Measurements from ENCODE around the gene CCNY.

Gene CCNY

DNA sequence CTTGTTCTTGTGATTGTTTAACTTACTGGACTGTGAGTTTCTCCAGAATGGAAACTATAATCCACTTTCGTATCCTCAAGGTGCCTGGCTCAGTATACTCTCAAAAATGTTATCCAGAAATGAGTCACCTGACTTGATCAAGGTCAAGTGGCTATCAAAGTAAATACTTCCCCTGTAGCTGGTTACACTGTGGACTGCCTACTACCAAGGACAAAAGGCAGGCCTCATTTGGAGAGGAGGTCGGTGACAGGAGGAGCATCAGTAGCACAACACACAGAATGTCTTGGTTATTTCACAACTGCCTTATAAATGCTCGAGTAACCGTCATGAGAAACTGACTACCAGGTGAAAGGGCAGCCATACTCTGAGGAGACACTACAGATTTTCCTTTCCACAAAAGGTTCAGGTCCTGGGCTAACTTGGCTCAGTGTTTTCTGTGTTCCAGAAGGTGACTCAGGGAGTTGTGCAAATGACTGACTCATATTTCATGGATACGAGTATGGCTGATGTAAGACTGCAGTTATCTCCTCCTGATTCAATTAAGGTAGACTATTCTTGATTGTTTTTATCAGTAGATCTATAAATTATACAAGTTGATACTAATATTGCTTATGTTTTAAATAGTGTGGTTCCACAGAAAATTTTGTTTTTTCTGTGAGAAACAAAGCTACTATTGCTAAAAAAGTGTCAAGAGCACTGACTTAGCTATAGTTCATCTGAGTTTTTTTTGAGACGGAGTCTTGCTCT lies 4.2 kb upstream of the CCNY start:
- no peak for DNase-seq (ENCODE audit: low read depth in 2 of 2)

DNA sequence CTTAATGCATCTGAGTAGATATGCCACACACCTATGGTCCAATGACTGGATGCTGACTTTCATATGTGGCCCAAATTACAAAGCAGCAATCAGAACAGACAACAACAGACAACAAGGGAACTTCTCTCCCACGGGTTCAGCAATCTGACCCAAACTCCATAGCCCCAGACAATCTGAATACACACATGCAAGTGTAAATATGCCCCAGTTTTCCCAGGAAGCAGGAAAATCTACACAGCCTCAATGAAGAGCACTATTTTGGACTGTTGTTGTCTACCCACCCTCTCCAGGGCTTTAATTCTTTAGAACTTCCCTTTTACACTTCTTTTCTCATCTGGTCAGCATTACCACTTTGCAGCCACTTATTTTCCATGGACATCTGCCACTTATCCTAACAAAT lies 2.0 kb upstream of the CCNY start:
- DNase-seq (ENCODE audit: low read depth in 2 of 2) = no peak

DNA sequence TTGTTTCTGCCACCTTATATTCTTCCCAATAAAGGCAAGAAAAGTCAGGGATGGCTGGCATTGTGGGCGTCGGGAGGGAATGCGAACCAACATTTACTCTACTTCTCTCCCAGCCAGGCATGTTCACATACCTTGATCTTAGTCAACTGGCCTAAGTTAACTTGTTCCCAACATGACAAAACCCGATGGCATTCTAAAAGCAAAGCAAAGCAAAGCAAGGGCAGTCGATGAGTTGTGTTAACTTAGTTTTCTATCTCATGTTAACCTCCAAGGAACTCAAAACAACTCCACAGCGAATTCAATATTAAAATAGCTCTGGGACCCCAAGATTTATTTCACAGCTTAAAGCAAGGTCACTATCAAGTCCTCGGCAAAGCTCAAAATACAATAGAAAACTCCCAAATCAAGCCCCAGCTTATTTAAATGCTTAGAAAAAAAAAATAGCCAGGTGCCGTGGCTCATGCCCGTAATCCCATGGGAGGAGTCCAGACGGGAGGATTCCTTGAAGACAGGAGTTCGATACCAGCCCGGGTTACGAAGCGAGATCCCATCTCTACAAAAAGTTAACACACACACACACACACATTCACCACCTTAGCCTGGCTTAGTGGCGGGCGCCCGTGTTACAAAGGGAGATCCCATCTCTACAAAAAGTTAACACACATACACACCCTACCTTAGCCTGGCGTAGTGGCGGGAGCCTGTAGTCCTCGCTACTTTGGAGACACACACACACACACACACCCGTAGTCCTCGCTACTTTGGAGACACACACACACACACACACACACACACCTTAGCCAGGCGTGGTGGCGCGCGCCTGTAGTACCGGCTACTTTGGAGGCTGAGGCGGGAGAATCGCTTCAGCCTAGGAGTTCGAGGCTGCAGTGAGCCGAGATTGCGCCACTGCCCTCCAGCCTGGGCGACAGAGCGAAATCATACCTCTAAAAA lies 901 bp upstream of the CCNY start:
- DNase-seq (ENCODE audit: low read depth in 2 of 2) = no peak

DNA sequence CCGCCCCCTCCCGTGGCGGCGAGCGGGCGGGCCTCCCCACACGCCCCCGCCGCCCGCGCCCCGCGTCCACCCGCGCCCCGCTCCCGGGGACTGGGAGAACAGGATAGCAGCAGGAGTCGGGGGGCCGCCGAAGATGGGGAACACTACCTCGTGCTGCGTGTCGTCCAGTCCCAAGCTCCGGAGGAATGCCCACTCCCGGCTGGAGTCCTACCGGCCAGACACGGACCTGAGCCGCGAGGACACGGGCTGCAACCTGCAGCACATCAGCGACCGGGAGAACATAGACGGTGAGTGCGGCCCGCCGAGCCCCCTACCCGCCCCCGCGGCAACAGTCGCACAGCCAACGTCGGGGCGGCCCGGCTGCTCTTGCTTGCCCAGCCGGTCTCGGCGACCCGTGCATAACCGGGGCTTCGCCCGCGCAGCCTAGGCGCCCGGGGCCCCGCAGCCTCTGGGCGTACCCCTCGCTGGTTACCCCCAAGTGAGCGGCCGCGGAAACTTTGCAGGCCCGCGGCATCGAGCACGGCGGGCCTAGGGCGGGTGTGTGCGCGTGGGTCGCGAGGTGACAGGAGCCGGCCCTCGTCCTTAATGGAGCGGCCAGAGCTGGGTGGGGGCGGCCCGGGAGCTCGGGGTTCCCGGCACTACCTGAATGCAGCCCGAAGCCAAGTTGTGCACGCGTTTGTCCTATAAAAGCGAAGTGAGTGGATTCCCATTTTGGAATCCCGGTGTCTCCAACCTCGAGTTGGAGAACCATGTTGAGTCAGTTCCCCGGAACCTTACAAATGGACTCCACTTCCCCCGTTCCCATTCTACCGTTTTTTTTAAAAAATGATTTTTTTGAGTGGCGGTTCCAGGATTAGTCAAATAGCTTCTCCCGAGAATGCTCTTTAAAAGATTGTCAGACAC lies 863 bp downstream of the CCNY start:
- no peak for DNase-seq (ENCODE audit: low read depth in 2 of 2)

DNA sequence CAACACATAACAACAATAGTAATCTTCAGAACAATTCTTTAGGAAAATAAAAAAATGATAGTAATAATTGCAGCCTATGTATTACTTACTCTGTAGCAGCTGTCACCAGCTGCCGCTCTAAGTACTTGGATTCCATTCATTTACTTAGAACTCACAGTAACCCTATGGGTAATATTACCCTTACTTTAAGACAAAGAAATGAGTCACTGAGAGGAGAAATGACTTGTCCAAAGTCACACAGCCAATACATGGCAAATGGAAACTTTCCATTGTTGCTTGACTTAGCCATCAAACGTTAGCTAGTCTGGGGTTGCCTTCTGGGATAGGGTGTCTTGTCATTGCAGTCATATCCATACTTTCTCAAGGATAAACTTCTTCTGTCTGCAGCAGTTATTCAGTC lies 3.6 kb downstream of the CCNY start:
- peak in 1 of 2 donors; percentile 12 for DNase-seq (ENCODE audit: low read depth in 2 of 2)

DNA sequence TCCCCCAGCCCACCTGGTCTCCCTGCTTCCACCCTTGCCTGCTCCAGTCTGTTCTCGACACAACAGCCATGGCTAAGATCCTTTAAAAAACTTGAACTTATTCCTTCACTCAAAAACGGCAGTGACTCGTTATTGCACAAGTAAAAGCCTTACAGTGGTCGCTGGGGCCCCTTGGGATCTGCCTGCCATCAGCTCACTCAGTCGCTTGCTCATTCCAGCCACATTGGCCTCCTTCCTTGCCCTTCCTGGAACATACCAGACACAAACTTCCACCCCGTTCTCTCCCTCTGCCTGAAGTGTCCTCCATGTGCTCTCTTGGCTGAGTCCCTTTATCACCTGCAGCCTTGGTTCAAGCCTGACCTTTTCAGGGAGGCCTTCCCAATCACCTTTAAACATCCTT lies 4.7 kb downstream of the CCNY start:
- DNase-seq (ENCODE audit: low read depth in 2 of 2) = no peak

DNA sequence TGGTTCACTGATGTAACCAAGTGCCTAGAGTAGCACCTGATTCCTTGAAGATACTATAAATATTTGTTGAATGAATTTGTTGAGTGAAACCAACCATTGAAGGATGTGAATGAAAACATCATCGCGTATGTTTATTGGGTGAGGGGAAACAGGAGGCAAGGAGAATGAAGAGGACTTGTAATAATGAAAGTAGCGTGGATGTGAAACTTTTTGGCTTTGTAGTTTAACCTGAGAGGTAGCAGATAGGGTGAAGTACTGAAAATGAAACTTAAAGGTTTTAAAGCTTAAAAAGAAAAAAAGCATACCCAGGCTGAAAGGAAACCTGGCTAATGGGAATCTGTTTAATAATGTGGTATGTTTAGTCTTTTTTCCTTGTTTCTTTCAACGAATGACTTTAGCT lies 5.2 kb downstream of the CCNY start:
- no peak for DNase-seq (ENCODE audit: low read depth in 2 of 2)

DNA sequence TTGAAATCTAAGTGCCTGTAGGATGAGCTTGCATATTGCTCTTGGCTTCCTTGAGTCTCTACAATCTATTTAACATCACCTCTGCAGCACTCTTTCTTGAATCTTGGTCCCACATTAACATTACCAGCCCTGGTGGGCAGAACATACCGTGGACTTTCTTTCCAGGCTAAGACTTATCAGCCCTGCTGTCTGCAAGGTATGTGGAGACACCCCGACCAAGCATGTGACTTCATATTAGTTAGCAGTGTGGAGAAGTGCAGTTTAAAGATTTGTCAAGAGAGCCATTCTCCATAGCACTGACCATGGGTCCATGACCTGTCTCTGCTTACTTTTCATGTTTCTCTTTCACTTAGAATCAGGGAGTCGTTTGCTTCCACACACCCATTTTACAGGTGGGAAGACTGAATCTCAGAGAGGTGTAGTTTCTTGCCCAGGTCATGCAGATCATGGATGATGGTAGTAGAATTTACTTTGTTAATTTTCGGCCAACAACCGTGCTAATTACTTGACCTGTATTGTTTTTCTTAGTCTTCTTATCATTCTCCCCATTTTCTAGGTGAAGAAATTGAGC lies 6.0 kb downstream of the CCNY start:
- no peak for DNase-seq (ENCODE audit: low read depth in 2 of 2)

DNA sequence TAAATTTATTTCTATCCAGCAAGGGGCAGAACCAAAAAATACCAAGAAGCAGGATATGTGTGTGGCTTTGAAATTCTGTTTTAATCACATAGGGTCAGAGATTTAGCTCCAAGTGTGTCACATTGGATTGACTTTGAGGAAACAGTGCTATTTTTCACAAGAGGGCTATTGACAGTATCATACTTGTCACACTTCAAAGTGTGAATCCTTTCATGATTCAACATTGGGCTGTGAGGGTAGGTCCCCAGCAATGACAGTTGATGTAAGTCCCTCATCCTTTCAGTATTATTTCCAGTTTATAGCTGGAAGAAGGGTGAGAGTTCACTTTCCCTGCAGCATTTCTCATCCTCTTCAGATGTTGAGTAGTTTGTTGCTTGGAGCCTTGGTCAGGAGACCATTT lies 7.4 kb downstream of the CCNY start:
- DNase-seq (ENCODE audit: low read depth in 2 of 2) = no peak

DNA sequence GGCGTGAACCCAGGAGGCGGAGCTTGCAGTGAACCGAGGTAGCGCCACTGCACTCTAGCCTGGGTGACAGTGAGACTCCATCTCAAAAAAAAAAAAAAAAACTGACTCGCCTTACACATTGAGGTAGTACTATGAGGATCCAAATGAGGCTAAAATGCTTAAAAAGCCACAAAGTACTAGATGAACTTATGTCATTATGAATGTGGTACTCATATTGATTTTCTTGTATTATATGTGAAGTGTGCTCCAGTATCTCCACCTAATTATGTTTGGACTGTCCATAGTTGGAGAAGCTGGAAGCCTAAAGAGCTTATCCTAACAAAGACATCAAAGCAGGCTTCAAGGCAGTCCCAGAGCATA lies 9.1 kb downstream of the CCNY start:
- no peak for DNase-seq (ENCODE audit: low read depth in 2 of 2)

DNA sequence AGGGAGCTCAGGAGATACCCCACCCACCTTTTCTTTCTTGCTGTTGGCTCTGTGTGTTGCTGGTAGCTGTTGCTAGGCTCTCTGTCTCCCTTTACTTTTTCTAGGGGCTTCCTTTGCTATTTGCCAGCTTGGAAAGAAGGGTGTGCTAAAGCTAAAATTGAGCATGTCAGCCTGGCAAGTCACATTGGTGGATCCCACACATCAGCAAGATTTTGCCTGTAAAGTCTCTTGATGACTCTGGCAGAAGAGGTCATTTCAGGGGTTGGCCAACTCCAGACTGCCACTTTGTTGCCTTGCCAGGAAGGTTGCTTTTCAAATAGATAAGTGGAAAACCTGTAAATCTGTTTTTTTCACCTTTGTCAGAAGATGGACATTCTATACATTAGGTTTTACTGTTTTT lies 9.9 kb downstream of the CCNY start:
- no peak for DNase-seq (ENCODE audit: low read depth in 2 of 2)

DNA sequence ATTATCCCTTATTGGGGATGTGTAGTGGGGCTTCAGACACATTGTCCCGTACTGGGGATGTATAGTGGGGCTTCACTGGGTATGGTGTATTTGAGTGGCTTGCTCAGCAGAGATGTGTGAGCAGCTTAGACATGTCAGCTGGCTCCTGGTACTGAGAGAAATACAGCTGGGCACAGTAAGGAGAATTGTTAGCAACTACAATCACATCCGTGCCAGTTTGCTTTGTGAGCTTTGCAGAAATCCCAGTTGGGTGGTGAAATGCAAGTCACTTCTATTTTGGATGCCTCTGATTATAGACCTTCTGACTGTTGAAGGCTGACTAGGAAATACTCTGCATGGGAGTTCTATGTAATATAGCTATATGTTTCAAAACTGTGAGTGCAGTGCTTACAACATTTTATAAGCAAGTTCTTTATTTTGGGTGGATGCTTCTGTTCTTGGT lies 10.8 kb downstream of the CCNY start:
- DNase-seq (ENCODE audit: low read depth in 2 of 2) = no peak

DNA sequence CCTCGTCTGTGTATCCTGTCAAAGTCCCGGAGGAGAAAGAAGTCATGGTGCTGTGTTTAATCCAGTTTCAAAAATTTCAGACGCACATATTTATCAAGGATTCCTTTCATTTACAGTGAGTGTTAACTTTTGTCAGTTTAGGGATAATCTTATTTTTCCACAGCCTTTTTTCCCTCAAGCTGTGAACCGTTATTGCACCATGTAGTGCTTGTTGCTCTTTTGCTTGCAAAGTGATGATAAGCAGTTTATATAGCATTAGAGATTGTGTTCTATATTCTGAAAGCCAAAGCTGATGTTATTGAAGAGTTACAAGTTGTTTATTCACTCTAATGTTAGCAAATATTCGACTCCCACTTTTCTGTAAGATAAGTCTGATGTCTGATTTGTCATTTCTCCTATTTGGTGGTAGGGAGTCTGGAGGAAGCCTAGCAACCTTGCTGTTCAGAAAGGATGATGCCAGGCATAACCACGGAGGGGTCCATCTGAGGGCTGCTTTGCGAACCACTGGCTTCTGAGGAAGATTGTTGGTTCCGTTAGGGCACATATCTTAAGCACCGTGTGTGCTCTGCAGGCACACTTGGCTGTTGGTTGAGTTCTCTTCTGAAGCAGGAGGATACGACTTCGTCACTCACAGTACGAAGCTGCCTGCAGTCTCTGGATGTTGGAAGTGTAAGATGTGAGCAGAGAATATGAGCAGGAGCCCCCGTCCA lies 11.7 kb downstream of the CCNY start:
- no peak for DNase-seq (ENCODE audit: low read depth in 2 of 2)

DNA sequence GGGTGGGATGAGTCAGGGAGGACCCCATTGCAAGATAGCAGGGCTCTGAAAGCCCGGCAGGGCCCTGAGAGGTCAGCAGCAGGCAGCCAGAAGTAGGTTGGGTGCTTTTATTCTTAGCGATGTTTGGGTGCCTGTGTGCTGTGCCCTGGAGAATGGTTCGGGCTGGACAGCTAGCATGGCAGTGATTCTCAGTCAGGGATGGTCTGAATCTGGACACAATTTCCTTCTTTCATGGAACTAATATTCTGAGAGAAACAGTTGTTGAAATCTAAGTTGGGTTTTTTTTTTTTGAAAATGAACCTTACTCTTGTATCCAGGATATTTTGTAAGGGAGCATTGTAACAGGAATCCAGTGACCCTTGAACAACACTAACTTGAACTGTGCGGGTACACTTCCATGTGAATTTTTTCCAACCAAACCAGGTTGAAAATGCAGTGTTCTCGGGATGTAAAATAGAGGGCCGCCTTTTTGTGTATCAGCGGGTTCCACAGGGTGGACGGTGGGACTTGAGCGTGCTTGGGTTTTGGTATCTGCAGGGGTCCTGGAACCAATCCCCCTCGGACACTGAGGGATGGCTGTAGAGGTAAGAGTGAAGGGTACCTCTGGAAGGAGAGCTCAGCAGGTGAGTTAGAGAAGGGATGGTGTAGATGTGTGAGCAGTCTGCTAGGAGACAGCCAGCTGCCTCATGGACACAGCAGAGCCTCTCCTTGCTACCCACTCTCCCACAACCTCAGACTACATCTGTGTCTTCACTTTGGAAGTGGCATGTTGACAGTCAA lies 12.5 kb downstream of the CCNY start:
- DNase-seq (ENCODE audit: low read depth in 2 of 2) = no peak

DNA sequence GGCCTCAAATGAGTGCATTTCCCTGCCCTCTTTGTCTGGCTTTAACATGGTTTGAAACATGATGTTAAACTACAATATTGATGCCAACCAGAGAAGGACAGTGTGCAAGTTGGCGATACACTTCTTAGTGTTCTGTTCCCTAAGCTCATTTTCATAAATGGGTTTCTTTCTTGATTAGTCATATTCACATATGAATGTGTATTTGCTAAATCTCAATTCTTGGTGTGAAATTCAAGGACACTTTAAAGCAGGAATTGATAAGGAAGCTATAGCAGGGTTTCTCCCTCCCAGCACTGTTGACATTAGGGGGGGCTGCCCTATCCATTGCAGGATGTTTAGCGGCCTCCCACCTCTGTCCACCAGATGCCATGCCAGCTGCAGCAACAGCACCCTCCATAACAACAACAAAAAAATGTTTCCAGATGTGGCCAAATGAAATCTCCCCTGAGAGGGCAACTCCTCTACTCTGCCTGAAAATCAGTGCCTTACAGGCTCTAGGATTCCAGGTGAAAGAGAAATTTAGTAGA lies 13.1 kb downstream of the CCNY start:
- DNase-seq (ENCODE audit: low read depth in 2 of 2) = no peak

DNA sequence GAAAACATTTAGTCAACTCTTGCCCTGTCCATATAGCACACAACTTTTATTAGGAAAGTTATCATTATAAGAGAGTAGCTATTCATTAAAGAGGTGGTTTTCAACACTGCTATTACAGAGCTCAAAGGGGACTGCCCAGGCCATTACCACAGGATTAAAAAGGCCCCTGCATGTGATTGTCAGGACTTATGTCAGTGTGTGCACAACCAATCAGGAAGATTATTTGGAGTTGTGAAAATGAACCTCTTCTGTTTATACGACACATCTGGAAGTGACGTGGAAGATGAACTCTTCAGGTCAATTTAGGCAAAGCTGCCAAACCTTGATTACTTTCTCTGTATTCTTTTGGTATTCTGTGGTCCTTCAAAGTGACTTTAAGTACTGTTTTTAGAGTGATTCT lies 14.7 kb downstream of the CCNY start:
- DNase-seq (ENCODE audit: low read depth in 2 of 2) = no peak

DNA sequence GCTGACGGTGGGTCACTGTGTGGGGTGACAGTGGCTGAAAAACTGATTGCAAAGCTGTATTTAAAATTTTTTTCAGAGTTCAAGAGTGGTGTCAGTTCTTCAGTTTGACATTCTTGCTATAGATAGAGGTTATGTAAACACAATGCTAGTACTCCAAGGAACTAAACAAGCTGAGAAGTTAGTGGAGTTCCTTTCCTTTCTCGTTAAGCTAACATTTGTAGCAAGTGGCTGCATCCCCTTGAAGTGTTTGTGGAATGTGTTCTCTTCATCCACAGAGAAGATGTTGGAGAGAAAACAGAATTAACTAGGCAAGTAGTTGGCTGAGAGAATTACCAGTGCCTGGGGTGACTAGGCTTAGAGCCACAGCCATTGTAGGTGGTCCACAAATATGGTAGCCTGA lies 15.8 kb downstream of the CCNY start:
- no peak for DNase-seq (ENCODE audit: low read depth in 2 of 2)

DNA sequence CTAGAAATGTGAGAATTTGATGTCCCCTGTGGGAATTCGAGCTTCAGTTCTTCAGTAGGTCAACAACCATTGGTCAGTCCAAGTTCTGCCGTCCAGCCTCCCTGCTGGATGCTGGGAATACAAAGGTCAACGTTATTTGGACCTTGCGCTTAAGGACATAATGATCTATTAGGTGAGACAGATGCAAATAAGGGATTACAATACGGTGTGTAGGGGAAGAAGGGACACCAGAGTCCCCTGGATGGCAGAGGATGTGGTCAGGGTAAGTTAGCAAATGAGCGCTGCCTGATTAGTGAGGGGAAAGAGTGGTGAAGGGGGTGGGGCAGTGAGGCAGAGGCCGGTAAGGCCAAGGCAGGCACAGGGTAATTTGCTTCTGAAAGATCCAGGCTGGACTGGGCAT lies 16.2 kb downstream of the CCNY start:
- no peak for DNase-seq (ENCODE audit: low read depth in 2 of 2)

DNA sequence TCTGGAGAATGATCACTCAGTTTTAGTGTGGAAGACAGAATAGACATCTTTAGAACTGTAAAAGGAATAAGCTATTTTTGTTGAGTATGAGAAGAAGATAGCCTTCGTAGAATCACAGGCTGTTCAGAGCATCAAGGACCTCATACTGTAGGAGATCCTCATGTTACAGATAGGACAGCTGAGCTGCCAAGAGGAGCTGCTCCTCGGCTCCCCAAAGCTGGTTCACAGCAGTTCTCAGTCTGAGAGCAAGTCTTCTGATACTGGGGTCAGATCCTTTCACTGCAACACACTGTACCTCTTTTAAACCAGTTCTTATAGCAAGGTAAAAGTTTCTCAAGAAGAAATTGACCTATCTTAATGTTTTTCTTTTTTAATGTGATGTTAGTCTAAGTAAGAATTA lies 17.1 kb downstream of the CCNY start:
- DNase-seq (ENCODE audit: low read depth in 2 of 2) = no peak

DNA sequence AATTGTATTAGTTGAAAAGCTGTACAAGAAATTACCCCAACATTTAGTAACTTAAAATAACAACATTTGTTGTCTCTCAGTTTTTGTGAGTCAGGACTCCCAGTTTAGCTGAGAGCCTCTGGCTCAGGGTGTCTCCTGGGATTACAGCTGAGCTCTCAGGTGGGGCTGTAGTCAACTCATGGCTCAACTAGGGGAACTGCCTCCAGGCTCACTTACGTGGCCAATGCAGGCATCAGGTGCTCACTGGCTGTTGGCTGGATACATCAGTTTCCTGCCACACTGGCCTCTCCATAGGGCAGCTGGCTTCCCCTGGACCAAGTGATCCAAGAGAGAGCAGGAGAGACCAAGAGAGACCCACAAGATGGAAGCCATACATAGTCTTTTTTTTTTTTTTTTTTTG lies 17.5 kb downstream of the CCNY start:
- no peak for DNase-seq (ENCODE audit: low read depth in 2 of 2)

All from activated CD4-positive, alpha-beta T cell treated with anti-CD3 and anti-CD28 coated beads for 24 hours (primary cell).